Measurements from ENCODE around the gene NSG1.
"Not testable (repeated sequence)": the region's sequence is repeated elsewhere in the genome, so short reads cannot be mapped to it uniquely, and the experiment has no call there.

DNA sequence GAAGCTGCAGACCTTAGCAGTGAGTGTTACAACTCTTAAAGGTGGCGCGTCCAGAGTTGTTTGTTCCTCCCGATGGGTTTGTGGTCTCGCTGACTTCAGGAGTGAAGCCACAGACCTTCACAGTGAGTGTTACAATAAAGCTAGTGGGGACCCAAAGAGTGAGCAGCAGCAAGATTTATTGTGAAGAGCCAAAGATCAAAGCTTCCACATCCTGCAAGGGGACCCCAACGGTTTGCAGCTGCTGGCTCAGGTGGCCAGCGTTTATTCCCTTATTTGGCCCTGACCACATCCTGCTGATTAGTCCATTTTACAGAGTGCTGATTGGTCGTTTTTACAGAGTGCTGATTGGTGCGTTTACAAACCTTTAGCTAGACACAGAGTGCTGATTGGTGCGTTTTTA lies 38.3 kb upstream of the NSG1 start:
- TF ChIP-seq, protein P1, sequence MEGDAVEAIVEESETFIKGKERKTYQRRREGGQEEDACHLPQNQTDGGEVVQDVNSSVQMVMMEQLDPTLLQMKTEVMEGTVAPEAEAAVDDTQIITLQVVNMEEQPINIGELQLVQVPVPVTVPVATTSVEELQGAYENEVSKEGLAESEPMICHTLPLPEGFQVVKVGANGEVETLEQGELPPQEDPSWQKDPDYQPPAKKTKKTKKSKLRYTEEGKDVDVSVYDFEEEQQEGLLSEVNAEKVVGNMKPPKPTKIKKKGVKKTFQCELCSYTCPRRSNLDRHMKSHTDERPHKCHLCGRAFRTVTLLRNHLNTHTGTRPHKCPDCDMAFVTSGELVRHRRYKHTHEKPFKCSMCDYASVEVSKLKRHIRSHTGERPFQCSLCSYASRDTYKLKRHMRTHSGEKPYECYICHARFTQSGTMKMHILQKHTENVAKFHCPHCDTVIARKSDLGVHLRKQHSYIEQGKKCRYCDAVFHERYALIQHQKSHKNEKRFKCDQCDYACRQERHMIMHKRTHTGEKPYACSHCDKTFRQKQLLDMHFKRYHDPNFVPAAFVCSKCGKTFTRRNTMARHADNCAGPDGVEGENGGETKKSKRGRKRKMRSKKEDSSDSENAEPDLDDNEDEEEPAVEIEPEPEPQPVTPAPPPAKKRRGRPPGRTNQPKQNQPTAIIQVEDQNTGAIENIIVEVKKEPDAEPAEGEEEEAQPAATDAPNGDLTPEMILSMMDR (conservative IDR thresholded peaks at IDR 0.05; ENCODE audit: low read depth, low read length), result not testable (repeated sequence)
- TF ChIP-seq EZH2 (IDR thresholded peaks at IDR 0.05; ENCODE audit: borderline replicate concordance, low read depth, low read length, poor library complexity, severe bottlenecking), result not testable (repeated sequence)

Data from A673 (cell line).